ENCODE data around the gene GRPEL1.

- TF ChIP-seq CTCF (IDR thresholded peaks at IDR 0.05): no peak
- no peak for TF ChIP-seq TCF12 (IDR thresholded peaks at IDR 0.05)
- TF ChIP-seq SIN3A (IDR thresholded peaks at IDR 0.05; ENCODE audit: borderline replicate concordance, low read depth, low read length): no peak
- TF ChIP-seq EZH2phosphoT487 (IDR thresholded peaks at IDR 0.05; ENCODE audit: borderline replicate concordance, low read depth): no peak
- no peak for TF ChIP-seq MAX (IDR thresholded peaks at IDR 0.05; ENCODE audit: low read depth)
- TF ChIP-seq ZBTB33 (IDR thresholded peaks at IDR 0.05; ENCODE audit: borderline replicate concordance, low read depth): no peak
- no peak for TF ChIP-seq JUND (IDR thresholded peaks at IDR 0.05)
- TF ChIP-seq RAD21 (IDR thresholded peaks at IDR 0.05; ENCODE audit: low read length): no peak
- no peak for TF ChIP-seq GATA2 (CRISPR knock-in tag; IDR thresholded peaks at IDR 0.05)
- TF ChIP-seq TEAD4 (IDR thresholded peaks at IDR 0.05; ENCODE audit: borderline replicate concordance, insufficient read depth): no peak
- TF ChIP-seq IRF3 (IDR thresholded peaks at IDR 0.05; ENCODE audit: low read depth, low read length): no peak
- no peak for TF ChIP-seq MEF2A (IDR thresholded peaks at IDR 0.05; ENCODE audit: borderline replicate concordance, low read depth)
- TF ChIP-seq SMC3 (IDR thresholded peaks at IDR 0.05; ENCODE audit: low read depth, low read length): no peak
Measured at GRCh38 chr4:7029921-7030320, 37.9 kb downstream of the GRPEL1 start.

Data from SK-N-SH (cell line).